Glutamatergic neuron (in vitro differentiated cells): ENCODE measurements around the gene TP53I11. TPM values are rescaled to one million over a fixed set of nuclear protein-coding genes. Genes with fewer than 3 reads are reported as not detected.

Source experiments
- DNase-seq: peaks from one replicate; pipeline ENCODE4 v3.0.0; 2022
- H3K27ac Mint-ChIP-seq: one replicate; pipeline ENCODE4 v1.8.0; 2020; ENCODE audit warnings: mild to moderate bottlenecking, mixed read lengths, inconsistent platforms; ENCODE audit not compliant: unreplicated experiment
- H3K27me3 Mint-ChIP-seq: one replicate; pipeline ENCODE4 v1.8.0; 2020; ENCODE audit warnings: mild to moderate bottlenecking, moderate library complexity, mixed read lengths, inconsistent platforms; ENCODE audit not compliant: unreplicated experiment
- H3K36me3 Mint-ChIP-seq: one replicate; pipeline ENCODE4 v1.8.0; 2020; ENCODE audit warnings: mild to moderate bottlenecking, mixed read lengths, inconsistent platforms; ENCODE audit not compliant: unreplicated experiment
- H3K4me1 Mint-ChIP-seq: one replicate; pipeline ENCODE4 v1.8.0; 2020; ENCODE audit warnings: mild to moderate bottlenecking, low read depth, mixed read lengths, inconsistent platforms; ENCODE audit not compliant: unreplicated experiment
- H3K4me3 Mint-ChIP-seq: one replicate; pipeline ENCODE4 v1.8.0; 2020; ENCODE audit warnings: mild to moderate bottlenecking, mixed read lengths, inconsistent platforms; ENCODE audit not compliant: unreplicated experiment
- H3K9me3 Mint-ChIP-seq: one replicate; pipeline ENCODE4 v1.8.0; 2020; ENCODE audit warnings: mild to moderate bottlenecking, moderate library complexity, mixed read lengths, inconsistent platforms; ENCODE audit not compliant: unreplicated experiment
- CTCF ChIP-seq: fragments of 200-600 bp; sonication (generic); IDR thresholded peaks from one replicate; pipeline ENCODE4 v1.5.0; 2021; ENCODE audit not compliant: partially characterized antibody, unreplicated experiment
- total RNA-seq: library from RNA; stranded (reverse); fragmentation: NEBNext Ultra II Directional; extraction: Animal tissue kit (Norgen Biotek cat#: 25700); gene quantifications from one replicate; pipeline ENCODE4 v1.2.1, GENCODE V29; 2021; ENCODE audit not compliant: unreplicated experiment

The TP53I11 gene
- total RNA-seq, 1 donor from 2014 or later: 420 TPM

- Mint-ChIP-seq H3K27me3 (peaks cover 18% of the 10 kb centered on the region), H3K4me3 (peak overlapping the region; percentile 67), H3K4me1 (peaks cover 66% of the 10 kb centered on the region), H3K9me3 (peaks cover 17% of the 10 kb centered on the region), H3K27ac (peak overlapping the region; percentile 92), H3K36me3 (peaks cover 4% of the 10 kb centered on the region)
- DNase-seq: no peak
- TF ChIP-seq CTCF: peak; percentile 35
Observed at GRCh38 chr11:44939673-44940395, 10.8 kb downstream of the TP53I11 start.

GRCh38 chr11:44938066-44938691 lies 12.5 kb downstream of the TP53I11 start:
- no peak for TF ChIP-seq CTCF
- Mint-ChIP-seq H3K27me3 (peaks cover 17% of the 10 kb centered on the region), H3K4me3 (no peak overlapping the region), H3K4me1 (peaks cover 55% of the 10 kb centered on the region), H3K27ac (peak overlapping the region; percentile 33), H3K36me3 (peaks cover 4% of the 10 kb centered on the region), H3K9me3 (peaks cover 13% of the 10 kb centered on the region)
- no peak for DNase-seq

GRCh38 chr11:44936951-44937543 lies 13.6 kb downstream of the TP53I11 start:
- peaks cover 21% of the 10 kb centered on the region for H3K27me3 Mint-ChIP-seq
- H3K4me1 Mint-ChIP-seq: peaks cover 53% of the 10 kb centered on the region
- H3K4me3 Mint-ChIP-seq: peak overlapping the region; percentile 42
- H3K36me3 Mint-ChIP-seq: peaks cover 4% of the 10 kb centered on the region
- TF ChIP-seq CTCF: no peak
- H3K9me3 Mint-ChIP-seq: peaks cover 18% of the 10 kb centered on the region
- peak overlapping the region; percentile 70 for H3K27ac Mint-ChIP-seq
- no peak for DNase-seq

GRCh38 chr11:44936525-44936924 lies 14.2 kb downstream of the TP53I11 start:
- Mint-ChIP-seq H3K27me3 (peaks cover 22% of the 10 kb centered on the region), H3K4me1 (peaks cover 51% of the 10 kb centered on the region), H3K36me3 (peaks cover 4% of the 10 kb centered on the region), H3K9me3 (peaks cover 18% of the 10 kb centered on the region), H3K27ac (peak overlapping the region; percentile 8), H3K4me3 (no peak overlapping the region)
- TF ChIP-seq CTCF: peak; percentile 99
- peak; percentile 95 for DNase-seq
